Activated CD8-positive, alpha-beta memory T cell treated with anti-CD3 and anti-CD28 coated beads for 24 hours (primary cell): ENCODE results near the gene DNAL1.
"Not testable (repeated sequence)": the region's sequence is repeated elsewhere in the genome, so short reads cannot be mapped to it uniquely, and the experiment has no call there.

Experiments
- DNase-seq: peaks from one replicate; pipeline ENCODE4 v3.0.0-alpha.2; 2020

Gene DNAL1

GRCh38 chr14:73645248-73645610, 443 bp downstream of the DNAL1 start:
- no peak for DNase-seq

GRCh38 chr14:73651005-73651404, 6.2 kb downstream of the DNAL1 start:
- no peak for DNase-seq

- no peak for DNase-seq
Measured at GRCh38 chr14:73655851-73656250, 11.1 kb downstream of the DNAL1 start.

- DNase-seq = not testable (repeated sequence)
Measured at GRCh38 chr14:73659202-73659601, 14.4 kb downstream of the DNAL1 start.

- no peak for DNase-seq
Measured at GRCh38 chr14:73660511-73660910, 15.7 kb downstream of the DNAL1 start.

- no peak for DNase-seq
Measured at GRCh38 chr14:73661872-73662271, 17.1 kb downstream of the DNAL1 start.

- DNase-seq = no peak
Measured at GRCh38 chr14:73662487-73662943, 17.7 kb downstream of the DNAL1 start.

- no peak for DNase-seq
Measured at GRCh38 chr14:73663548-73664212, 18.9 kb downstream of the DNAL1 start.

- no peak for DNase-seq
Measured at GRCh38 chr14:73665130-73665529, 20.3 kb downstream of the DNAL1 start.

- no peak for DNase-seq
Measured at GRCh38 chr14:73666583-73666982, 21.8 kb downstream of the DNAL1 start.

- no peak for DNase-seq
Measured at GRCh38 chr14:73667854-73668253, 23.1 kb downstream of the DNAL1 start.

- no peak for DNase-seq
Measured at GRCh38 chr14:73674986-73675385, 30.2 kb downstream of the DNAL1 start.

- DNase-seq = no peak
Measured at GRCh38 chr14:73678698-73679097, 33.9 kb downstream of the DNAL1 start.

GRCh38 chr14:73680821-73681220, 36.0 kb downstream of the DNAL1 start:
- DNase-seq = no peak

GRCh38 chr14:73684627-73685026, 39.8 kb downstream of the DNAL1 start:
- no peak for DNase-seq

GRCh38 chr14:73685328-73685727, 40.5 kb downstream of the DNAL1 start:
- DNase-seq = no peak

GRCh38 chr14:73686901-73687300, 42.1 kb downstream of the DNAL1 start:
- DNase-seq = no peak

- no peak for DNase-seq
Measured at GRCh38 chr14:73694083-73694482, 49.3 kb downstream of the DNAL1 start.

GRCh38 chr14:73695082-73695481, 50.3 kb downstream of the DNAL1 start:
- no peak for DNase-seq

- DNase-seq = no peak
Measured at GRCh38 chr14:73695997-73696396, 51.2 kb downstream of the DNAL1 start.

GRCh38 chr14:73696466-73697400, 51.9 kb downstream of the DNAL1 start:
- no peak for DNase-seq

GRCh38 chr14:73700325-73700724, 55.5 kb downstream of the DNAL1 start:
- DNase-seq = no peak

GRCh38 chr14:73708076-73708475, 63.3 kb downstream of the DNAL1 start:
- not testable (repeated sequence) for DNase-seq

- no peak for DNase-seq
Measured at GRCh38 chr14:73709904-73710469, 65.2 kb downstream of the DNAL1 start.
